Fibroblast of peridontal ligament (primary cell): ENCODE results near the gene GLIS2.
A peak's percentile ranks its signal among the peaks of the same experiment; 100 is the strongest.

Experiments used
- DNase-seq: peaks from one replicate; pipeline ENCODE4 v3.0.0-alpha.2; 2010; ENCODE audit errors: extremely low read depth

The GLIS2 gene

GRCh38 chr16:4381935-4382794 is 66.3 kb downstream of the GLIS2 start:
- no peak for DNase-seq

- no peak for DNase-seq
Observed at GRCh38 chr16:4382795-4383357, 67.0 kb downstream of the GLIS2 start.

GRCh38 chr16:4383591-4384444 is 68.0 kb downstream of the GLIS2 start:
- no peak for DNase-seq

GRCh38 chr16:4384509-4384942 is 68.7 kb downstream of the GLIS2 start:
- DNase-seq, result peak; percentile 81

- no peak for DNase-seq
Observed at GRCh38 chr16:4385066-4385788, 69.4 kb downstream of the GLIS2 start.

- DNase-seq, result peak; percentile 52
Observed at GRCh38 chr16:4385789-4386450, 70.1 kb downstream of the GLIS2 start.

- peak; percentile 54 for DNase-seq
Observed at GRCh38 chr16:4386451-4386805, 70.6 kb downstream of the GLIS2 start.

- DNase-seq, result no peak
Observed at GRCh38 chr16:4386951-4387565, 71.2 kb downstream of the GLIS2 start.

GRCh38 chr16:4387781-4388180 is 71.9 kb downstream of the GLIS2 start:
- DNase-seq, result no peak

GRCh38 chr16:4388271-4389021 is 72.6 kb downstream of the GLIS2 start:
- DNase-seq, result peak; percentile 64
